Fibroblast of lung (primary cell): ENCODE measurements around the gene C1RL.

Source experiments
- CTCF ChIP-seq, 2 donors: IDR thresholded peaks in 1 of 2; conservative IDR thresholded peaks in 1 of 2; 1 replicate in 1 of 2; 2 replicates in 1 of 2; pipeline ENCODE4 v1.5.1; 2011 to 2012; ENCODE audit warnings: low read length in 2 of 2, control low read depth in 1 of 2, inconsistent platforms in 1 of 2, low read depth in 1 of 2, mild to moderate bottlenecking in 1 of 2
- EZH2 ChIP-seq: IDR thresholded peaks from 2 replicates; pipeline ENCODE4 v1.5.1; 2012; ENCODE audit warnings: low read length, control low read depth, mild to moderate bottlenecking; ENCODE audit errors: missing control alignments

- TF ChIP-seq EZH2 (no peak), CTCF (conservative IDR thresholded peaks at IDR 0.05 in 1 of 2, IDR thresholded peaks at IDR 0.05 in 1 of 2; ENCODE audit: low read depth in 1 of 2, low read length in 2 of 2) (no peak)
Measured at GRCh38 chr12:7072554-7072953, 36.5 kb downstream of the C1RL start.
